ENCODE results near the gene DUSP22. TPM values are rescaled to one million over a fixed set of nuclear protein-coding genes. Genes with fewer than 3 reads are reported as not detected.
A peak's percentile ranks its signal among the peaks of the same experiment; 100 is the strongest.

The DUSP22 gene
- total RNA-seq, 1 donor from 2014 or later = 61.2 TPM

DNA sequence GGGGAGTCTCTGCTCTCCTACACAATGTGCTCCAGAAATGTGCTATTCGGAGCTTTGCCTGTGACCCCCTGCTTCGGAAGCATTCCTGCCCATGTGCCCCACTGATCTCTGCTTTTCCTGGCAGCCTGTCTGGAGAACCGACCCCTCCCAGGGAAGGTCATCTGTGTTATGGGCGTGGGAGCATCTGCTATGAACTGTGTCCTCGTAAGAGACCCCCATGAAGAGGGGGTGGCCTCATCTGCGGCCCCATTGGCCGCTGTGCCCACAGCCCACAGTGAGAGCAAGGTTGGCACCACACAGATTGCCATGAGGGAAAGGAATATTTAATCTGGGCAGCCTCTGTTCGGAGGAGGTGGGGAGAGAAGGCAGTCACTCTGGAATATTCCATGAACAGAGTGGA is 66.6 kb downstream of the DUSP22 start:
- Histone ChIP-seq H3K9me3 (no peaks in the 10 kb centered on the region), H3K4me1 (no peaks in the 10 kb centered on the region), H3K36me3 (no peaks in the 10 kb centered on the region), H3K4me3 (no peak overlapping the region), H3K27me3 (no peaks in the 10 kb centered on the region), H3K27ac (no peak overlapping the region)
- DNase-seq (peak; percentile 63), ATAC-seq (no peak)
- TF ChIP-seq, protein P1, sequence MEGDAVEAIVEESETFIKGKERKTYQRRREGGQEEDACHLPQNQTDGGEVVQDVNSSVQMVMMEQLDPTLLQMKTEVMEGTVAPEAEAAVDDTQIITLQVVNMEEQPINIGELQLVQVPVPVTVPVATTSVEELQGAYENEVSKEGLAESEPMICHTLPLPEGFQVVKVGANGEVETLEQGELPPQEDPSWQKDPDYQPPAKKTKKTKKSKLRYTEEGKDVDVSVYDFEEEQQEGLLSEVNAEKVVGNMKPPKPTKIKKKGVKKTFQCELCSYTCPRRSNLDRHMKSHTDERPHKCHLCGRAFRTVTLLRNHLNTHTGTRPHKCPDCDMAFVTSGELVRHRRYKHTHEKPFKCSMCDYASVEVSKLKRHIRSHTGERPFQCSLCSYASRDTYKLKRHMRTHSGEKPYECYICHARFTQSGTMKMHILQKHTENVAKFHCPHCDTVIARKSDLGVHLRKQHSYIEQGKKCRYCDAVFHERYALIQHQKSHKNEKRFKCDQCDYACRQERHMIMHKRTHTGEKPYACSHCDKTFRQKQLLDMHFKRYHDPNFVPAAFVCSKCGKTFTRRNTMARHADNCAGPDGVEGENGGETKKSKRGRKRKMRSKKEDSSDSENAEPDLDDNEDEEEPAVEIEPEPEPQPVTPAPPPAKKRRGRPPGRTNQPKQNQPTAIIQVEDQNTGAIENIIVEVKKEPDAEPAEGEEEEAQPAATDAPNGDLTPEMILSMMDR (IDR thresholded peaks at IDR 0.05) = no peak
- intact Hi-C loops (cut with DNase I) = no loop called here

DNA sequence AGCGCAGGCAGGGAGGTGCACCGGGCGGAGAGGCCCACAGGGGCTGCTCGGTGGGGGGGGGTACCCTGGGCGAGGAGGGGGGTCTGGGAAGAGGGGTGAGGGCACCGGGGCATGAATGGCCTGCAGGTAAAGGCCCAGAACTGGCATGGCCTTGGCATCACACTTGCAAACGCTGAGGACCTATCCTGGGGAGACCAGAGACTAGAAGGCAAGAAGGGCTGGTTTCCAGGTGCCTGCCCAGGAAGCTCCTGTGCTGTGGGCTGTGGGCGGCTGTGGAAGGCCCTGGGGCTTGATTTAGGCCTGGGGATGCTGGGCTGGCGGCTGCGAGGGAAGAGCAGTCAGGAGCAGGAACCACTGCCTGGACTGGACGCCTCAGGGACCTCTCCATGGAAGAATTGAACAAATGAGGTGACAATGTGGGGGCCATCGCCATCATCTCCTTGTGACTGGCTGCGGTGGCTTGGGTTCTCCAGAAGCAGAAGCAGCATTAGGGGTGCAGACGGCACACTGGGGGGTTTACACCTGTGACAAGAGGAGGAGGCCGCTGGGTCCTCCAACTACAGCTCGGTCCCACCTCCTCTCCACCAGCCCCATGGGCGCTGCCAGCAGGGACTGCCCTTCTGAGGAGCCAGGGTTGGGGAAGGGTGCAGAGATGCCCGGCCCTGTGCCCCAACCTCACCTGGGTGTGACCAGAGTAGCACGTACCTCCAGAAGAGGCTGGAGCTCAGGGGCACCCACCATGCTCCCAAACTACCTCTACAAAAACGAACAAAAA is 67.2 kb downstream of the DUSP22 start:
- Histone ChIP-seq H3K4me1 (no peaks in the 10 kb centered on the region), H3K27me3 (no peaks in the 10 kb centered on the region), H3K9me3 (no peaks in the 10 kb centered on the region), H3K36me3 (no peaks in the 10 kb centered on the region), H3K4me3 (no peak overlapping the region), H3K27ac (no peak overlapping the region)
- DNase-seq = no peak
- ATAC-seq = peak; percentile 2
- TF ChIP-seq, protein P1 (IDR thresholded peaks at IDR 0.05) = no peak
- intact Hi-C loops (cut with DNase I) = no loop called here

DNA sequence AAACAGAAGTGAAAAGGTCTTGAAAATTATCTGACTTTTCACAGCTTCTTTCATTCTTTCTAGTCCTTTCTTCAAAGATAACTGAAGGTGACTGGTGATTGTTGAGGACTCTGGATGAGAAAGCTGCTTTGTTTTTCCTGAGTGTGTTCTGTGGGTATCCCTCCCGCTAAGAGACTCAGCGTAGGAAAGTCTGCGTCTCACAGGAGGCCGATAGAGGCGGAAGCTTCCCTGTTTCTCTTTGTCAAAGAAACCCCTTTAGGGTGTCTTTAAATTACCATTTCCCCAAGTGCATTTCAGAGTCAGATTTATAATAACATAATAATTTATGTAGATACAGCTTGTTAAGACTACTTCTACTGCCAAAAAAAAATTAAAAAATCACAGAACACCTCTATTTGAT is 68.1 kb downstream of the DUSP22 start:
- Histone ChIP-seq H3K36me3 (no peaks in the 10 kb centered on the region), H3K27me3 (no peaks in the 10 kb centered on the region), H3K9me3 (no peaks in the 10 kb centered on the region), H3K4me1 (no peaks in the 10 kb centered on the region), H3K27ac (no peak overlapping the region), H3K4me3 (no peak overlapping the region)
- DNase-seq (no peak), ATAC-seq (no peak)
- intact Hi-C loops (cut with DNase I) = no loop called here
- TF ChIP-seq, protein P1 (IDR thresholded peaks at IDR 0.05) = no peak

DNA sequence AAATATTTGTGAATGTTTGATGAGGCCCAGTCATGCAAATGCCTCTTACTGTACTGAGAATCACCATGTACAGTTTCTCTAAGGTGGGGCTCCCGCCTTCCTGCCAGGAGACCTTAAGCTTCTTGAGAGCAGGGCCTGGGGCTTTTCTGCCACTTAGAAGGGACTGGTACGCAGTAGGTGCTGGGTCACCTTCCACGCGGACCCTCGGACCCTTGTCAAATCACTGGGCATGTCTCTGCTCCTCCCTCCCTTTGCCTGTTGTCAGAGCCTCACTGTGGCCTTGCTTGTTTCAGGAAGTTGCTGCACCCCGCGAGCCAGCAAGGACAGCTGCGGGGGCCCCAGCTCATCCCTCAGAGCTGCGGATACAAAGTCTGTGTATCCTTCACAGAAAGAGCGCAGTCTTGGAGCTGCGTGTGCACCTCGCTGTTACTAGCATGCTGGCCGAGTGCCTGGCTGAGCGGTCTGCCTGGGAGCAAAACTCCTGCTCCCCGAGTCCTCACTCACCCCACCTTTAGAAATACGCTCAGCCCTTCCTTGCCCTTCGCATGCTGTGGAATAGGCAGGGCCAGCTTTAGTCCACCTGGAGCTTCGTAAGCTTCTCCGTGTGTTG is 68.6 kb downstream of the DUSP22 start:
- TF ChIP-seq, protein P1 (IDR thresholded peaks at IDR 0.05) = no peak
- intact Hi-C loops (cut with DNase I) = no loop called here
- ATAC-seq (peak; percentile 1), DNase-seq (no peak)
- Histone ChIP-seq H3K36me3 (no peaks in the 10 kb centered on the region), H3K27me3 (no peaks in the 10 kb centered on the region), H3K9me3 (no peaks in the 10 kb centered on the region), H3K4me1 (no peaks in the 10 kb centered on the region), H3K4me3 (no peak overlapping the region), H3K27ac (no peak overlapping the region)

DNA sequence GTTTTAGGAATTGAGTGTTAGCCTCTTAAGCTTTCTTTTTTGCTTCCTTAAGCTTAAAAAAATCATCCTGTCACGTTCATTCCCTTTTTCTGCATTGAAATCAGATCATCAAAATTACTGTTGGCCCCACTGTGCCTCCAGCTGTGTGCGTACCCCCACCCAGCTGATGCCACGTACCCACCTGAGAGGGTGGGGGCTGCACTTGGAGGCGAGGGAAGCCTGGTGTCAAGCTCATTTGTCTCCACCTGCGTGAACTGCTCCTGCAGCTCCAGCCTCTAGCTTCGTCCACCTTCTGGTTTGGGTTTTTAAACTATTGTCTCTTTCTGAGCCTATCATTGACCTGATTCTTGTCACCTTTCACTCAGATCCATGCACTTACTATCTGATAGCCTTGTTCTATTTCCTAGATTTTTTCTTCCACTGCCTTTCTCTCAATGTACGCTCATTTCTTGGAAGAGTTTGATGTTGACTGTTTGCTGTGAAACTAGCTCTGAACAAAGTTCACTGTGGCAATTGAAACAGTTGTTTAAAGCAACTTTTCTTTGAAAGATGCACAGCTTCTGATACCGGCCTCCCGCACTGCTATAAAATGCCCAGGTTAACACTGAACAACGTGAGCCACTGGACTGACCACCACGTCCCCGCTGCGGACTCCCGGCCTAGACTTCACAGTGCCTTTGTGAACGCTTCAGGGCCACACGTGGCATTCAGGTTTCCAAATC is 69.3 kb downstream of the DUSP22 start:
- DNase-seq (no peak), ATAC-seq (no peak)
- Histone ChIP-seq H3K9me3 (no peaks in the 10 kb centered on the region), H3K27ac (no peak overlapping the region), H3K27me3 (no peaks in the 10 kb centered on the region), H3K36me3 (no peaks in the 10 kb centered on the region), H3K4me1 (no peaks in the 10 kb centered on the region), H3K4me3 (no peak overlapping the region)
- TF ChIP-seq, protein P1 (IDR thresholded peaks at IDR 0.05) = no peak
- intact Hi-C loops (cut with DNase I) = no loop called here
